GM18861 (cell line): Measurements from ENCODE around the gene MEIS2.

Experiments used
- ATAC-seq: cut with Tn5 transposase; IDR thresholded peaks from one replicate; pipeline ENCODE4 v1.9.1; 2021; ENCODE audit not compliant: unreplicated experiment

The MEIS2 gene

GRCh38 chr15:37098468-37099318 lies 1.7 kb downstream of the MEIS2 start:
- ATAC-seq, result no peak

- no peak for ATAC-seq
These were observed 3.0 kb downstream of the MEIS2 start for GRCh38 chr15:37097144-37097919.

GRCh38 chr15:37096558-37097143 lies 3.7 kb downstream of the MEIS2 start:
- ATAC-seq, result no peak

GRCh38 chr15:37095770-37096557 lies 4.4 kb downstream of the MEIS2 start:
- ATAC-seq, result no peak

GRCh38 chr15:37094915-37095711 lies 5.2 kb downstream of the MEIS2 start:
- ATAC-seq, result no peak

- ATAC-seq, result no peak
These were observed 5.9 kb downstream of the MEIS2 start for GRCh38 chr15:37094333-37094914.

GRCh38 chr15:37093480-37094332 lies 6.6 kb downstream of the MEIS2 start:
- no peak for ATAC-seq

- ATAC-seq, result no peak
These were observed 9.7 kb downstream of the MEIS2 start for GRCh38 chr15:37090543-37091175.

- no peak for ATAC-seq
These were observed 11.9 kb downstream of the MEIS2 start for GRCh38 chr15:37088436-37088835.

GRCh38 chr15:37087131-37087588 lies 13.2 kb downstream of the MEIS2 start:
- no peak for ATAC-seq

- ATAC-seq, result no peak
These were observed 13.8 kb downstream of the MEIS2 start for GRCh38 chr15:37086521-37086920.

GRCh38 chr15:37086120-37086519 lies 14.2 kb downstream of the MEIS2 start:
- no peak for ATAC-seq

- ATAC-seq, result no peak
These were observed 15.7 kb downstream of the MEIS2 start for GRCh38 chr15:37084602-37085001.

- no peak for ATAC-seq
These were observed 16.7 kb downstream of the MEIS2 start for GRCh38 chr15:37083610-37084009.

- no peak for ATAC-seq
These were observed 18.4 kb downstream of the MEIS2 start for GRCh38 chr15:37081983-37082382.

- ATAC-seq, result no peak
These were observed 20.0 kb downstream of the MEIS2 start for GRCh38 chr15:37080261-37080921.

- ATAC-seq, result no peak
These were observed 20.6 kb downstream of the MEIS2 start for GRCh38 chr15:37079726-37080125.

GRCh38 chr15:37078566-37078965 lies 21.8 kb downstream of the MEIS2 start:
- ATAC-seq, result no peak
